Measurements from ENCODE around the gene MYO3B. TPM values are rescaled to one million over a fixed set of nuclear protein-coding genes. Genes with fewer than 3 reads are reported as not detected.

Gene MYO3B
- total and polyA plus RNA-seq, 2 donors (not counting 3 experiments of a cell fraction or from before 2014, with no cell fraction given): 0.03 TPM; not detected in 1

- H3K27ac ChIP-seq (ENCODE audit: insufficient read depth, low read depth, low read length): no peak overlapping the region
- H3K9ac ChIP-seq (replicated peaks; ENCODE audit: extremely low read depth, insufficient read depth, low read length): no peak overlapping the region
- dilution Hi-C loops (cut with MboI; ENCODE audit: extremely low pct_ligation_motif_present, low sequenced_read_pairs) (no loop called here), intact Hi-C loops (cut with micrococcal nuclease) (no loop called here)
- H3K4me1 ChIP-seq (ENCODE audit: control insufficient read depth, extremely low read depth, insufficient read depth, low read length): peaks cover 34% of the 10 kb centered on the region
- no peaks in the 10 kb centered on the region for H3K79me2 ChIP-seq (ENCODE audit: control insufficient read depth, insufficient read depth, low read length)
- no peak for TF ChIP-seq CTCF (IDR thresholded peaks at IDR 0.05; ENCODE audit: extremely low read depth in 1 of 2, insufficient read depth in 1 of 2, low read depth in 1 of 2, low read length in 2 of 2)
- no peak for TF ChIP-seq FOS (IDR thresholded peaks at IDR 0.05; ENCODE audit: borderline replicate concordance, insufficient read depth, low read length)
- TF ChIP-seq POLR2AphosphoS5 (IDR thresholded peaks at IDR 0.05; ENCODE audit: insufficient read depth, low read depth, low read length): no peak
- no peak for TF ChIP-seq EZH2 (IDR thresholded peaks at IDR 0.05; ENCODE audit: borderline replicate concordance, low read depth, low read length, severe bottlenecking)
- TF ChIP-seq JUN (IDR thresholded peaks at IDR 0.05; ENCODE audit: borderline replicate concordance, insufficient read depth, insufficient read length, low read depth): no peak
- no peak for TF ChIP-seq MYC (IDR thresholded peaks at IDR 0.05; ENCODE audit: low read depth, low read length)
- TF ChIP-seq GATA2 (IDR thresholded peaks at IDR 0.05; ENCODE audit: insufficient read depth, insufficient read length, low read depth, low read length): no peak
- no peak for TF ChIP-seq MAX (IDR thresholded peaks at IDR 0.05; ENCODE audit: insufficient read depth, insufficient read length)
- TF ChIP-seq POLR2A (IDR thresholded peaks at IDR 0.05; ENCODE audit: low read depth, low read length): no peak
- ChIA-PET POLR2A (no interaction called here), CTCF (interaction anchor here (0.6 to 1.0 kb wide), 2 partner anchors 93 to 909 kb away, joined by 3 to 4 read pairs; no protein-coding TSS in a partner anchor)
- H3K9me3 ChIP-seq (replicated peaks; ENCODE audit: control insufficient read depth, insufficient read depth, low read length): no peaks in the 10 kb centered on the region
- no peak overlapping the region for H3K4me3 ChIP-seq (replicated peaks in 1 of 3; ENCODE audit: insufficient read depth in 1 of 3, low read depth in 1 of 3, low read length in 3 of 3)
- BruUV-seq (replicated peaks): no TSS peak
- FAIRE-seq (no peak), DNase-seq (ENCODE audit: low read depth, low spot score) (no peak)
- H3K27me3 ChIP-seq (ENCODE audit: control insufficient read depth in 2 of 2, insufficient read depth in 2 of 2, low read length in 2 of 2): no peaks in the 10 kb centered on the region
- H3K36me3 ChIP-seq (ENCODE audit: control insufficient read depth in 2 of 2, extremely low read depth in 1 of 2, insufficient read depth in 2 of 2, low read length in 2 of 2): no peaks in the 10 kb centered on the region
- no peak overlapping the region for H2AFZ ChIP-seq (ENCODE audit: low read depth, low read length)
- H4K20me1 ChIP-seq (replicated peaks; ENCODE audit: control insufficient read depth, extremely low read depth, insufficient read depth, low read length): no peaks in the 10 kb centered on the region
- no peak overlapping the region for H3K4me2 ChIP-seq (ENCODE audit: insufficient read depth, low read length)
- no peaks in the 10 kb centered on the region for H3K9me1 ChIP-seq (replicated peaks; ENCODE audit: control insufficient read depth, extremely low read depth, insufficient read depth, low read length)
Measured at GRCh38 chr2:170502361-170503130, 324.6 kb downstream of the MYO3B start.
